Kidney (tissue), 14 donors: ENCODE measurements around the gene TCF4. TPM values are rescaled to one million over a fixed set of nuclear protein-coding genes. Genes with fewer than 3 reads are reported as not detected.

Source experiments
- DNase-seq, 5 donors: peaks; one replicate each; pipeline ENCODE4 v3.0.0-alpha.2; 2013 to 2020
- FAIRE-seq: peaks from 2 replicates; lab custom pipeline; 2012; peaks lifted over from hg19 to GRCh38; lab: Jason Lieb, UNC
- H3K27ac ChIP-seq, 2 donors: one replicate each; pipeline ENCODE4 v1.7.0; 2013; ENCODE audit warnings: low read depth in 2 of 2, low read length in 2 of 2, inconsistent platforms in 1 of 2
- H3K27me3 ChIP-seq: one replicate; pipeline ENCODE4 v1.7.1; 2013; ENCODE audit warnings: low read length, inconsistent platforms; ENCODE audit not compliant: control insufficient read depth, insufficient read depth
- H3K36me3 ChIP-seq, 3 donors: one replicate each; pipeline versions ENCODE4 v1.7.0 to v1.7.1; 2013; ENCODE audit warnings: low read length in 3 of 3, control low read depth in 1 of 3, inconsistent platforms in 1 of 3; ENCODE audit not compliant: insufficient read depth in 3 of 3, control insufficient read depth in 2 of 3
- H3K4me1 ChIP-seq, 3 donors: one replicate each; pipeline versions ENCODE4 v1.7.0 to v1.7.1; 2013; ENCODE audit warnings: low read length in 3 of 3, inconsistent platforms in 1 of 3, low read depth in 1 of 3; ENCODE audit not compliant: control insufficient read depth in 2 of 3, insufficient read depth in 2 of 3
- H3K4me3 ChIP-seq, 3 donors: one replicate each; pipeline versions ENCODE4 v1.7.0 to v1.8.1; 2013; ENCODE audit warnings: low read length in 3 of 3, control low read depth in 1 of 3, inconsistent platforms in 1 of 3
- H3K9ac ChIP-seq, 3 donors: one replicate each; pipeline versions ENCODE4 v1.7.0 to v1.7.1; 2013; ENCODE audit warnings: low read length in 3 of 3, control low read depth in 1 of 3, inconsistent platforms in 1 of 3
- H3K9me3 ChIP-seq, 3 donors: one replicate each; pipeline versions ENCODE4 v1.7.0 to v1.7.1; 2013; ENCODE audit warnings: low read length in 3 of 3, control low read depth in 1 of 3, inconsistent platforms in 1 of 3; ENCODE audit not compliant: control insufficient read depth in 2 of 3, insufficient read depth in 1 of 3
- CTCF ChIP-seq: IDR thresholded peaks from 3 replicates; pipeline ENCODE4 v1.5.1; 2012; ENCODE audit warnings: mild to moderate bottlenecking, moderate library complexity, borderline replicate concordance; ENCODE audit not compliant: insufficient read depth; ENCODE audit errors: extremely low read depth
- intact Hi-C: fragments of 100-400 bp; cut with DNase I; formaldehyde crosslinking; loops from one replicate; pipeline ENCODE4 v1.11.1; 2022
- polyA plus RNA-seq: library from polyadenylated mRNA; stranded (reverse); fragments of 350-450 nt; fragmentation: Illumina TruSeq; extraction: RNeasy Lipid Tissue Mini Kit (QIAGEN cat#74804); gene quantifications from one replicate; pipeline ENCODE4 v1.2.3, GENCODE V29; 2014; ENCODE audit warnings: low read depth, low replicate concordance; ENCODE audit not compliant: insufficient read depth
- total RNA-seq: library from RNA; stranded (reverse); fragmentation: NEBNext Ultra II Directional; extraction: Animal tissue kit (Norgen Biotek cat#: 25700); gene quantifications from one replicate; pipeline ENCODE4 v1.2.1, GENCODE V29; 2021
- donor health status: control.
- donor health status: control.
- donor health status: control.
- donor health status: control.
- donor health status: control.
- donor health status: DM: yes; HTN: yes; CAD: no.
- donor health status: Normal renal cell carcinoma (clear cell type).

Gene TCF4
- total and polyA plus RNA-seq, 2 donors from 2014 or later = 4.4 to 60.3 TPM

GRCh38 chr18:55287935-55288868 is 299.8 kb downstream of the TCF4 start:
- no peaks in the 10 kb centered on the region for H3K36me3 ChIP-seq
- no peak for FAIRE-seq
- no peak overlapping the region for H3K4me3 ChIP-seq
- no peak for TF ChIP-seq CTCF
- intact Hi-C loops = no loop called here
- H3K27ac ChIP-seq = no peak overlapping the region
- no peaks in the 10 kb centered on the region for H3K9me3 ChIP-seq
- no peaks in the 10 kb centered on the region for H3K27me3 ChIP-seq
- peaks cover 0 to 3% (median 0%) of the 10 kb centered on the region in 3 donors for H3K4me1 ChIP-seq
- no peak for DNase-seq
- H3K9ac ChIP-seq = no peak overlapping the region

- no peak overlapping the region for H3K4me3 ChIP-seq
- H3K4me1 ChIP-seq = peaks cover 0 to 3% (median 0%) of the 10 kb centered on the region in 3 donors
- H3K9me3 ChIP-seq = no peaks in the 10 kb centered on the region
- no peak for DNase-seq
- H3K36me3 ChIP-seq = no peaks in the 10 kb centered on the region
- no peak for FAIRE-seq
- no peak overlapping the region for H3K9ac ChIP-seq
- H3K27me3 ChIP-seq = no peaks in the 10 kb centered on the region
- no peak overlapping the region for H3K27ac ChIP-seq
- intact Hi-C loops = no loop called here
- TF ChIP-seq CTCF = no peak
Measured at GRCh38 chr18:55287149-55287806, 300.7 kb downstream of the TCF4 start.

GRCh38 chr18:55286257-55286825 is 301.7 kb downstream of the TCF4 start:
- Histone ChIP-seq H3K9ac (no peak overlapping the region), H3K4me1 (peaks cover 0 to 3% (median 0%) of the 10 kb centered on the region in 3 donors), H3K27me3 (no peaks in the 10 kb centered on the region), H3K27ac (no peak overlapping the region), H3K9me3 (no peaks in the 10 kb centered on the region), H3K36me3 (no peaks in the 10 kb centered on the region), H3K4me3 (no peak overlapping the region)
- intact Hi-C loops = no loop called here
- FAIRE-seq (no peak), DNase-seq (no peak)
- no peak for TF ChIP-seq CTCF
